ENCODE data around the gene BCL2L11.

Gene BCL2L11

DNA sequence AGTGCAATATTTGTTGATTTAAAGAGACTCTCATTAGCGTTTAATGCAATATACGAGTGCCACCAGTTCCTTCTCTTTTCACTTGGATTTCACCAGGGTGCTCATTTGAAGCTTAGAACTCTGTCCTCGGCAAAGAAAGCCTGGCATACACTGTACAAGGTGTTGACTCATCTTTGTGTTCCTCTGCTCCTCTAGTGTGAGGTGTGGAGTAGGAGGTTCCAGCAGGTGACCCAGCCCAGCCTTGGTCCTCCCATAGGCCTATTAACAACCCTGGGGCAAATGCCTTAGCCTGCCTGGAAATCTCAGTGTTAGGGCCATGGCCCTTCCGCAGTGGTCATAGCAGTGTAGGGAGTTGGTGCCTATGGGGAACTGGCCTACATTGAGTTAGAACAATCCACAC lies 20.1 kb downstream of the BCL2L11 start:
- in situ Hi-C loops (cut with MboI; ENCODE audit: low sequenced_read_pairs, unreplicated experiment): loop anchor here (25.0 kb wide), 1 partner anchor 571 kb away; no protein-coding TSS in a partner anchor
- DNase-seq (ENCODE audit: low spot score): no peak
- no peak for TF ChIP-seq CTCF (IDR thresholded peaks at IDR 0.05; ENCODE audit: borderline replicate concordance, control extremely low read depth, extremely low read depth, insufficient read depth, missing control alignments)

GRCh38 chr2:111142101-111142500 lies 21.4 kb downstream of the BCL2L11 start:
- TF ChIP-seq CTCF (IDR thresholded peaks at IDR 0.05; ENCODE audit: borderline replicate concordance, control extremely low read depth, extremely low read depth, insufficient read depth, missing control alignments): no peak
- in situ Hi-C loops (cut with MboI; ENCODE audit: low sequenced_read_pairs, unreplicated experiment): loop anchor here (25.0 kb wide), 1 partner anchor 570 kb away; no protein-coding TSS in a partner anchor
- DNase-seq (ENCODE audit: low spot score): no peak

GRCh38 chr2:111143107-111143842 lies 22.6 kb downstream of the BCL2L11 start:
- no peak for TF ChIP-seq CTCF (IDR thresholded peaks at IDR 0.05; ENCODE audit: borderline replicate concordance, control extremely low read depth, extremely low read depth, insufficient read depth, missing control alignments)
- no peak for DNase-seq (ENCODE audit: low spot score)
- in situ Hi-C loops (cut with MboI; ENCODE audit: low sequenced_read_pairs, unreplicated experiment): loop anchor here (25.0 kb wide), 1 partner anchor 569 kb away; no protein-coding TSS in a partner anchor

DNA sequence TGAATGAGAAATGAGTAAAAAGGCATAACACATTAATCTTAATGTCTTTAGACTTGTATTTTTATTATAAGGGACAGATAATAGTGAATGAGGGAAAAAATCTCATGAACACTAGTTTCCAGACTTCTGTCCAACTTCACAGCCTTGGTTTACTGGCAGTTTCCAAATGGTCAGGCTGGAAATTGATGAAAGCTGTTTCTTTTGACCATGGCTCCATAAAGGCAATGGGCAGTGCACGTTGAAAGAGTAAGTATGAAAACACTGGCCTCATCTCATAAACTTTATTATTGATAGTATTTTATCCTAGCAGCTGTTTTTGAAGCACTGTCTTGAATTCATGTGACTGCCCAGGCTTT lies 23.1 kb downstream of the BCL2L11 start:
- TF ChIP-seq CTCF (IDR thresholded peaks at IDR 0.05; ENCODE audit: borderline replicate concordance, control extremely low read depth, extremely low read depth, insufficient read depth, missing control alignments): no peak
- DNase-seq (ENCODE audit: low spot score): no peak
- in situ Hi-C loops (cut with MboI; ENCODE audit: low sequenced_read_pairs, unreplicated experiment): loop anchor here (25.0 kb wide), 1 partner anchor 568 kb away; no protein-coding TSS in a partner anchor

DNA sequence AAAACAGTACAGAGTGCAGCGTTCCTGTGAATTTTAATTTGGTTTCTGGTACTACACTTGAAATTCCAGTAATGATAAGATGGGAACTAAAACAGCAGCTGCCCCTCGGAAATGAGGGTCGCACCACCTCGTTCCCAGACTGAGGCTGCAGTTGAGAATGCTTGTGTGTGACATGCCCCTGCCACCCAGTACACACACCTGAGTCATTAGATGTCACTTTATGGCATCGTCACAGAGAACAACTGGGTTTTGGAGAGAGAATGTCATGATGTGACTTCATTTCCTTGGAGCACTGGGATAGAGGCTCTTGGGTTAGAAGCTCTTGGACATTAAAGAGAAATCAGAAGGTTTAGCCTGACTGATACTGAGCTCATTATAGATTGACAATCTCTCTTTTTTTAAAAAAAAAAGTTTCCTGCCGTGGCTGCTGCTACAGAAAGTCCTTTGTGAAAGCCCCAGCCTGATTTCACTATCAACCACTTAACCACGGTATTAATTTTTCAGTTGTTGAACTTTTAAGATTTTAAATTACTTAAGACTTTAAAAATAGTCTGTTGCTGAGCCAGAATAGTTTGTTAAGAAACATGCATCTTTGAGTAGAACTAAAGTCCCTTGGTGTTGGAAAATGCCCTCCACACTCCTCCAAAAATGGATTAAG lies 24.5 kb downstream of the BCL2L11 start:
- no peak for TF ChIP-seq CTCF (IDR thresholded peaks at IDR 0.05; ENCODE audit: borderline replicate concordance, control extremely low read depth, extremely low read depth, insufficient read depth, missing control alignments)
- DNase-seq (ENCODE audit: low spot score): no peak
- in situ Hi-C loops (cut with MboI; ENCODE audit: low sequenced_read_pairs, unreplicated experiment): loop anchor here (25.0 kb wide), 1 partner anchor 567 kb away; no protein-coding TSS in a partner anchor

DNA sequence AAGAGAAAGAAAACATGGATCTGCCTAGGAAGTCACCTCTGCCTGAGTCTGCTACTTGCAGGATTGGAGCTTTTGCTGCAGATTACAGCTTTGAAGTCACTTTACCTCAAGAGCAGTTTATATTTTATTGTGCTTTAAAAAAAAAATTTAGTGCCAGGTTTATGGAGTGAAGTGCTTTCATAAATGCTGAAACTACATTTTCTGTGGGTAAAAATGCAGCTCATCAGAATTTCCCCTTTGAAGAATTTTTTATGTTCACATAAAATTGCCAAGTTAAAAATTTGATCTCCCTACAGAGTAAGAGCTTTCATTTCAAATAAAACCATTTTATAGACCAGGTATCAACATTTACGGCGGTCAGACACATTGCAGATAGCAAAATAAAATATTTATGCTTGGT lies 25.2 kb downstream of the BCL2L11 start:
- no peak for TF ChIP-seq CTCF (IDR thresholded peaks at IDR 0.05; ENCODE audit: borderline replicate concordance, control extremely low read depth, extremely low read depth, insufficient read depth, missing control alignments)
- no peak for DNase-seq (ENCODE audit: low spot score)

More for the DNA sequence above, 25.2 kb downstream of the BCL2L11 start:
- in situ Hi-C loops (cut with MboI; ENCODE audit: low sequenced_read_pairs, unreplicated experiment): loop anchor here (25.0 kb wide), 1 partner anchor 566 kb away; no protein-coding TSS in a partner anchor

All from GM13976 (cell line).